ENCODE measurements around the gene NDUFB2.

NDUFB2 gene

GRCh38 chr7:140673063-140673773 is 23.3 kb upstream of the NDUFB2 start (continued):
- TF ChIP-seq CTCF (tag by site-specific recombination; IDR thresholded peaks at IDR 0.05) (peak; percentile 77), ZNF10 (tag by site-specific recombination; IDR thresholded peaks at IDR 0.05) (peak; percentile 73; the same call in 1 of the 2 replicates), ZNF335 (tag by site-specific recombination; conservative IDR thresholded peaks at IDR 0.05) (peak; percentile 97), ZNF112 (tag by site-specific recombination; IDR thresholded peaks at IDR 0.05) (no peak), ZBTB17 (tag by site-specific recombination; IDR thresholded peaks at IDR 0.05) (peak; percentile 61), ZNF248 (tag by site-specific recombination; IDR thresholded peaks at IDR 0.05) (no peak), ZNF777 (tag by site-specific recombination; IDR thresholded peaks at IDR 0.05; ENCODE audit: borderline replicate concordance) (0 out of 2 replicates have a peak, but pooled peaks have one; percentile 40), ZSCAN5A (tag by site-specific recombination; IDR thresholded peaks at IDR 0.05) (peak; percentile 74; the same call in 1 of the 2 replicates), ZFP69B (tag by site-specific recombination; IDR thresholded peaks at IDR 0.05) (peak; percentile 73; the same call in 1 of the 2 replicates), ZNF223 (tag by site-specific recombination; IDR thresholded peaks at IDR 0.05) (no peak), EGR2 (tag by site-specific recombination; IDR thresholded peaks at IDR 0.05; ENCODE audit: low read depth) (peak; percentile 75), ZNF37A (tag by site-specific recombination; IDR thresholded peaks at IDR 0.05) (no peak), ZNF561 (tag by site-specific recombination; IDR thresholded peaks at IDR 0.05; ENCODE audit: borderline replicate concordance) (peak; percentile 63), ZBTB8A (tag by site-specific recombination; IDR thresholded peaks at IDR 0.05) (peak; percentile 90), ZFP3 (tag by site-specific recombination; IDR thresholded peaks at IDR 0.05; ENCODE audit: low read depth) (no peak), GLI2 (tag by site-specific recombination; IDR thresholded peaks at IDR 0.05; ENCODE audit: borderline replicate concordance, low read depth) (no peak), ZNF555 (tag by site-specific recombination; conservative IDR thresholded peaks at IDR 0.05) (no peak), ZBTB7A (tag by site-specific recombination; IDR thresholded peaks at IDR 0.05; ENCODE audit: low read depth) (peak; percentile 53; the same call in 1 of the 2 replicates), ZBTB11 (tag by site-specific recombination; conservative IDR thresholded peaks at IDR 0.05; ENCODE audit: low read depth) (peak; percentile 48), KLF16 (tag by site-specific recombination; IDR thresholded peaks at IDR 0.05) (peak; percentile 86; the same call in 1 of the 2 replicates), KLF10 (tag by site-specific recombination; IDR thresholded peaks at IDR 0.05) (no peak), OSR2 (tag by site-specific recombination; IDR thresholded peaks at IDR 0.05) (no peak), ZXDB (tag by site-specific recombination; IDR thresholded peaks at IDR 0.05) (peak; percentile 83), ZNF391 (tag by site-specific recombination; IDR thresholded peaks at IDR 0.05; ENCODE audit: borderline replicate concordance, low read depth) (peak; percentile 77; the same call in 1 of the 2 replicates), ZNF707 (tag by site-specific recombination; IDR thresholded peaks at IDR 0.05) (no peak), SP7 (tag by site-specific recombination; IDR thresholded peaks at IDR 0.05) (peak; percentile 78), RBAK (tag by site-specific recombination; IDR thresholded peaks at IDR 0.05) (no peak)
- TF ChIP-seq, protein P1, sequence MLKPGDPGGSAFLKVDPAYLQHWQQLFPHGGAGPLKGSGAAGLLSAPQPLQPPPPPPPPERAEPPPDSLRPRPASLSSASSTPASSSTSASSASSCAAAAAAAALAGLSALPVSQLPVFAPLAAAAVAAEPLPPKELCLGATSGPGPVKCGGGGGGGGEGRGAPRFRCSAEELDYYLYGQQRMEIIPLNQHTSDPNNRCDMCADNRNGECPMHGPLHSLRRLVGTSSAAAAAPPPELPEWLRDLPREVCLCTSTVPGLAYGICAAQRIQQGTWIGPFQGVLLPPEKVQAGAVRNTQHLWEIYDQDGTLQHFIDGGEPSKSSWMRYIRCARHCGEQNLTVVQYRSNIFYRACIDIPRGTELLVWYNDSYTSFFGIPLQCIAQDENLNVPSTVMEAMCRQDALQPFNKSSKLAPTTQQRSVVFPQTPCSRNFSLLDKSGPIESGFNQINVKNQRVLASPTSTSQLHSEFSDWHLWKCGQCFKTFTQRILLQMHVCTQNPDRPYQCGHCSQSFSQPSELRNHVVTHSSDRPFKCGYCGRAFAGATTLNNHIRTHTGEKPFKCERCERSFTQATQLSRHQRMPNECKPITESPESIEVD (tag by site-specific recombination; IDR thresholded peaks at IDR 0.05): no peak
- TF ChIP-seq, protein P2, sequence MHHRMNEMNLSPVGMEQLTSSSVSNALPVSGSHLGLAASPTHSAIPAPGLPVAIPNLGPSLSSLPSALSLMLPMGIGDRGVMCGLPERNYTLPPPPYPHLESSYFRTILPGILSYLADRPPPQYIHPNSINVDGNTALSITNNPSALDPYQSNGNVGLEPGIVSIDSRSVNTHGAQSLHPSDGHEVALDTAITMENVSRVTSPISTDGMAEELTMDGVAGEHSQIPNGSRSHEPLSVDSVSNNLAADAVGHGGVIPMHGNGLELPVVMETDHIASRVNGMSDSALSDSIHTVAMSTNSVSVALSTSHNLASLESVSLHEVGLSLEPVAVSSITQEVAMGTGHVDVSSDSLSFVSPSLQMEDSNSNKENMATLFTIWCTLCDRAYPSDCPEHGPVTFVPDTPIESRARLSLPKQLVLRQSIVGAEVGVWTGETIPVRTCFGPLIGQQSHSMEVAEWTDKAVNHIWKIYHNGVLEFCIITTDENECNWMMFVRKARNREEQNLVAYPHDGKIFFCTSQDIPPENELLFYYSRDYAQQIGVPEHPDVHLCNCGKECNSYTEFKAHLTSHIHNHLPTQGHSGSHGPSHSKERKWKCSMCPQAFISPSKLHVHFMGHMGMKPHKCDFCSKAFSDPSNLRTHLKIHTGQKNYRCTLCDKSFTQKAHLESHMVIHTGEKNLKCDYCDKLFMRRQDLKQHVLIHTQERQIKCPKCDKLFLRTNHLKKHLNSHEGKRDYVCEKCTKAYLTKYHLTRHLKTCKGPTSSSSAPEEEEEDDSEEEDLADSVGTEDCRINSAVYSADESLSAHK (tag by site-specific recombination; IDR thresholded peaks at IDR 0.05): peak; percentile 22; the same call in 1 of the 2 replicates
